ENCODE measurements around the gene RNF144B.

DNA sequence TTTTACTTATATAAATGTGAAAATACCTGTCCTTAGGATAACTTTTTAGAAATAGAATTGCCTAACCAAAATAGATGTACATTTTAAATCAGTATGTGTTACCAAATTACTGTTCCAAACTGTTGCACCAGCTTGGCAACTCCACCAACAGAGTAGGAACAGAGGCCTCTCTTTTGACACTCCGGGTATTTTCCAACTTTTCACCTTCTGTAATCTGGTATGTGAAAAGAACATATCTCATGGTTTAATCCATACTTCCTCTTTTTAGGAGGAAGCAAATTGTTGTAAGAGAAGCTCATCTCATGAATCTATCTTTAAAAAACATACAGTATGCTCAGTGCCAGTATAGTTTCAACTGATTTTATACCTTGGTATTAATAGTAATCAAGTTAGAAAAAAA is 24.9 kb downstream of the RNF144B start:
- TF ChIP-seq CTCF (conservative IDR thresholded peaks at IDR 0.05) (no peak), EZH2 (IDR thresholded peaks at IDR 0.05; ENCODE audit: low read depth) (no peak)

All from PC-9 (cell line).